DMS114 treated with DMSO at 0.1 percent for 48 hours (cell line): ENCODE data around the gene MCCD1.
"Not testable (repeated sequence)": the region's sequence is repeated elsewhere in the genome, so short reads cannot be mapped to it uniquely, and the experiment has no call there.

Source experiments
- DNase-seq: peaks from one replicate; lab custom pipeline; 2025; ENCODE audit not compliant: unreplicated experiment; lab: John Stamatoyannopoulos, UW

Gene MCCD1, protein sequence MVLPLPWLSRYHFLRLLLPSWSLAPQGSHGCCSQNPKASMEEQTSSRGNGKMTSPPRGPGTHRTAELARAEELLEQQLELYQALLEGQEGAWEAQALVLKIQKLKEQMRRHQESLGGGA

DNA sequence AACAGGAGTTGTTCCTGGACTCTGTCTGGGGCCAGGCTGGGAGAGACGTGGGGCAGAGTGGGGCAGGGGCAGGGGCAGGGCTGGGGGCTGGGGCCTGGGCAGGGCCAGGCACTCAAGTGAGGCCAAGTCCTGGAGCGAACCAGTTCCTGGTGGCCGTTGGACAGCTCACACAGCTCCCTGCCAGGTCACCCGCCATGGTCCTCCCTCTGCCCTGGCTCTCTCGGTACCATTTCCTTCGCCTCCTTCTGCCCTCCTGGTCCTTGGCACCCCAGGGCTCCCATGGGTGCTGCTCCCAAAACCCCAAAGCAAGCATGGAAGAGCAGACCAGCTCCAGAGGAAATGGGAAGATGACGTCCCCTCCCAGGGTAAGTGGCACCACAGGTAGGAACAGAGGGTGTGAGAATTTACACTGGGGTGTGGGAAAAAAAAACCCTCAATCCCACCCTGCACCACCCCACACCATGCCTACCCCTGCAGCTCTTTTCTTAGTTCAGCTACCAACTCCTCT lies at the start of gene MCCD1:
Gene MCCD1 (plus strand): TSS at position 142 of the 508 bp plus-strand sequence. CDS start 53 bp downstream, at position 195.
- no peak for DNase-seq

DNA sequence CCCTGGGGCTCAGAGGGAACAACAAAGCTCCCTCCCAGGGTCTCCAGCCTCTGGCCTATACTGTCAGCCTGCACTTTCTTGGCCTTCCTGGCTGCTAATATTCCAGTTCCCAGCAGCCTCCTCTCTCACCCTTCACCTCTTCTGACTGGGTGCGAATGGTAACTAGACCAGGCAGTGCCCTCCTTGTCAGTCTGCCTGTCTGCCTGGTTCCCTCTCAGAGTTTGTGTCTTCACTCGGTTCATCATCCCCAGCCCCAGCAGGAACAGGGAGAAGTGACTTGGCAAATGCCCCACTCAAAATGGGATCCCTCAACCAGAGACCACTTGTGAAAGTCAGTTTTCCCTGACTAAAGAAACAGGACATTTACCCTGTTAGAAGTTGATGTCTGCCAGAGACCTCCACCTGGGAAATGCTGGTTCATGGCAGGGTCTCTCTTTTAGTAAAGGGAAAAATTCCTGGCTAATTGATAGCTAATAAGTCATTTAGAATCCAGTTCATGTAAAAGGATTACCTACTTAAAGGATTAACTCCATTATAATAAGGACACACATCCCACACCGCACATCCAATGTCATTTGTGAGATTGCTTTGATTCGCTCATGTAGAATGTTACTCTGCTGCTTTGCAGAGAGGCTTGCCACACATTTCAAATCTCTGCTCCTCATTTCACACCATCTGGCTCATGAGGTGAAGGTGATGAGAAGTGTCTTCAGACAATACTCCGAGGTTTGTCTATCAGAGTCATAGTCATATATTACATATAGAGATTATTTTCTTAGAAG lies 49.4 kb upstream of the MCCD1 start:
- DNase-seq, result no peak

DNA sequence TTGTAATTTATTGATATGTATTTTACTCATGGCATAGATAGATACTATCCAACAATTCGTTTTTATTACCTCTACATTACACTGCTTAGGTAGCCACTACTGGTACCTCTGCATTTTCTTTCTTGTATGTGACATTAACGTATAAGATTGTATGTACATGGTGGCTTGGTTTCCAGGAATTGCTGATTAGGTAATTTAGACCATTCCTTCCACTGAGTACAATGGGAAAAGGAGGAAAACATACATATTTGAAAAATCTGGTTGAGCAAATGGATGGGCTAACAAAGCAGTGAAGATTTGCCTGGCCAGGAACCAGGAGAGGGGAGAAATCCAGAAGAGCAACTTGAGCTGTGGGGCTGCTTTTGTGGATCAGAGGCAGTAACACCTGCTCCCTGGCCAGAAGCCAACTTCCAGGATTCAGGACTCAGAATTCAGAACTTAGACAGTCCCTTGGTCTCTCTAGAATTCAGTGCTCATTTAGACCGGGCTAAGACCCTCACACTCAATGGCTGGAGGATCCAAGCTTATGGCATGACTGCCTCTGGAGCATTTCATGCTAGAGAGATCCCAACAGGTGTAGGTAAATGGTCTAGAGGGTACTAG lies 48.7 kb upstream of the MCCD1 start:
- DNase-seq, result no peak

DNA sequence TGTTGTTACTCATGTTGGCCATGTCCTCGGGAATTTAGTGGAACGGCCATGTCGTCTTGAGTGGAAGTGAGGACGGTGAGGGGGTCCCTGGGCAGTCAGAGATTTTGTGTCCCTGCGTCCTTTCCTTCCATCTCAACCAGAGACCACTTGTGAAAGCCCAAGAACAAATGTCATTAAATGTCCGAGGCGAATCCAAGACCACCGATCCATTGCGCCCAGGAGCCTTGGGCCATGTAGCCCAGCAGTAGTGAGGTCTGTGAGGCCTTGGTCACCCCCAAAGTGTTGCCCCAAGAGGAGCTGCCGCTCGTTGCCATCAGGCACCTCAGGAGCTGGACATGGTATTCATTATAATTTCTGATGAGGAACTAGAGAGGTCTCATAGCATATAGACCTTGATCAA lies 48.2 kb upstream of the MCCD1 start:
- DNase-seq, result no peak

DNA sequence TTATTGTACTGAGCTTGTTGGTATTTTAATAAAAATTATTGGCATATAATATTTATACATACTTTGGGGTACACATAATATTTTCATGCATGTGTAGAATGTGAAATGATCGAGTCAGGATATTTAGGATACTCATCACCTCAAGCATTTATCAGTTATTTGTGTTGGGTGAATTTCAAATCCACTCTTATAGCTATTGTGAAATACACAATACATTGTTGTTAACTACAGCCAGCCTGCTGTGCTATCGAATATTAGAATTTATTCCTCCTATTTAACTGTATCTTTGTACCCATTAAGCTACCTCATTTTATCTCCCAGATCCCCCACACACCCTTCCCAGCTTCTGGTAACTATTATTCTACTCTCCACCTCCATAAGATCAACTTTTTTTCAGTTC lies 45.4 kb upstream of the MCCD1 start:
- no peak for DNase-seq

DNA sequence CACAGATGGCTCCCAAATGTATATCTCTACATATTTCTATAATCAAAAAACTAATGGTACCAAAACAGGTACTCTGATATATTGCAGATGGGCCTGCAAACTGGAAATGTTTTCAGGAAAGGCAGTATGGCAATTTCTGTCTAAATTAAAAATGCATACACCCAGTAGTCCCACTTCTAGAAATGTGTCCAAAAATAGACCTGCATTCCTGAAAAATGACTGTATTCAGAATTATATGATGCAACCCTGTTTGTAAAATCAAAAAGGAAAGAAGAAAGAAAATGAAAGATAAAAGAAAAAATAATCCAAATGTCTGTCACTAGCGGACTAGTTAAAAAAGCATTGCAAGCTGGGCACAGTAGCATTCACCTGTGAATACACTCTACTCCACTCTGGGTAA lies 43.7 kb upstream of the MCCD1 start:
- no peak for DNase-seq

DNA sequence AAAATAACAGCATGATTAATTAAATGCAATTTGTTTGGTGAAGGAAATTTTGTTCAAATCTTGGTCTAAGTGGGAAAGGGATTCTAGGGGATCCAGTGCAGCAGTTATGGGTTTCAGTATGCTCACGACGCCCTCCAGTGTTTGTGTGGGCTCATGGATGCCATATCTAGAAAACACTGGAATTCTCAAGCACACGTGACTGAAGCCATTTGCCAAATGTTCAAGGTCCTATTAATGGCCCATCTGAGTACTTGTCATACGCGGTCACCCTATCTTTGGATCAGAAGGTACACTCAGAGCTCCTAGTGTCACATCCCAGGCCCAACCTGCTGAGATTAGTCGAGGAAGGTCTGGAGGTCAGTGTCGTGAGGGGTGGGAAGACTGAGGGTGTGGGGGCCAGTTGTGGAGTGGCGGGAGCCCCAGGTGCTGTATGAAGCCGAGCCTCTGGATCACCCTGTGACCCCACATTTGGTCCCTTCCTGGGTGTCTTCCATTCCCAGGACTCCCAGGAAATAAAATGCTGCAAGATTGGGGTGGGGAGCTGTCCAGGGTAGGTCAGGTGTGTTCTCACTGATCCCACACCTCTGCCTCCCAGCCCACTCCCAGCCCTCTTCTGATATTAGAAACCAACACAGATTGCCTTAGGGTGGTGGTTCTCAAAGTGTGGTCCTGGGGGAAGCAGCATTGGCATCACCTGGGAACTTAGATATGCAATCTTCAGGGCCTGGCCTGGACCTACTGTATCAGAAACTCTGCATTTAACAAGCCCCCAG lies 42.5 kb upstream of the MCCD1 start:
- DNase-seq, result not testable (repeated sequence)

DNA sequence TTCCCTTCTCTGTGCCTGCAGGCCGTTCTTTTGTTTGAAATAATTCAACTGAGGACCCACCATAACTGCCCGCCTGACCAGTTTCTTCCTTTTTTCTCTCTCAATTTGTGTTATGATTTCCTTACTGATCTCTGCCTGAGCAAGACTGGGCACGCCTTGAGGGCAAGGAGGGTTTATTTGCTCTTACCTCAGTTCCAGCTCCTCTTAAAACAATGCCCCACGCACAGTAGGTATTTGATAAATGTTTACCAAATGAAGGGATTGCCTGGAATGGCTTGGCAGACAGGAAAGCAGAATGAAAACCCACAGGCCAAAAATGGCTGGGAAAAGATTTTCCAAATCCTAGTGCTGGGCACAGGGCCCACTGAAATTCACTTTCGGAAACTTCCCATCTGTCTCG lies 41.1 kb upstream of the MCCD1 start:
- not testable (repeated sequence) for DNase-seq

DNA sequence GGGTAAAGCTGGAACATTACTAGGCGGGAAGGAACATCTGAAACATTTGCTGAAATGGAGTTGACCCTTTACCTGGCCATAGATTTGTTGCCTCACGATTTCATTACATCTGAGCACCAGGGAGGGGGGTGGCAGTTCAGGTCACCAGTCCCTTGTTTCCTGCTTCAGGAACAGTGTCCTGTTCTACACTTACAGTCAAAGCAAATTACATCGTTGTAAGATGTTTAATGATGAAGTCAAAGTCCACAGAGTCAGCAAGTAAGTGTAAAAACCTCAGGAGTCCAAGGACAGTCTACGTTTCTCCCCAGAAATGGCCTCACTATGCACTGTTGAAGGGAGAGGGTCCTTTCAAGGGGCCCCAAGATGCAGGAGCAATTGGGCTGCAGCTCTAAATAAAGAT lies 39.7 kb upstream of the MCCD1 start:
- DNase-seq, result no peak

DNA sequence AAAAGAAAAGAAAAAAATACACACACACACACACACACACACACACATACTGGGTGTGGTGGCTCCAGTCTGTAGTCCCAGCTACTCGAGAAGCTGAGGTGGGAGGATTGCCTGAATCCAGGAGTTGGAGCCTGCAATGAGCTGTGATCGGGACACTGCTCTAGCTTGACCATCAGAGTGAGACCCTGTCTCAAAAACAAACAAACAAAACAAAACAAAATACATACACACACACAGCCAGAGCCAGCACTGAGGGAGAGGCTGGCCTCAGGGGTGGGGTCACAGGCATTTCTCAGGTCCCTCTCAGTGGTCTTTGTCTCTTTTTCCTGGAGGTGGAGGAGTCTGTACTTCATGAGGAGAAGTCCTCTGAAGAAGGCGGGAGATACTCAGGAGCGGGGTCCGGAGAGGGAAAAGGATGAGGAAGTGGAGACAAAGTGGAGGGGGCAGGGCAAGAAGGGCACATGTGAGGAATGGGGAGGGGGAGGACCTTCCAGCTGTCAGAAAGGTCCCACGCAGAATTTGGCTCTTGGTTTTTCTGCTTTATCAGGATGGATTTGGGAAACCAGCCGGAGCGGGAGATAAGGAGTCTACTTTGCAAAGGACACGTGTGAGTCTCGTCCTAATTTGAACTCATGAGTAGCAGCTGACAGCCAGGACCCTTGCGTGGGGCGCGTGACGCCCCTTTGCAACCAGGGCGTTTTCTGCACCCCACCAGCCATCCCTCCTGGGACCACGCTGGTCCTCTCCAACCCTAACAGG lies 38.5 kb upstream of the MCCD1 start:
- no peak for DNase-seq

DNA sequence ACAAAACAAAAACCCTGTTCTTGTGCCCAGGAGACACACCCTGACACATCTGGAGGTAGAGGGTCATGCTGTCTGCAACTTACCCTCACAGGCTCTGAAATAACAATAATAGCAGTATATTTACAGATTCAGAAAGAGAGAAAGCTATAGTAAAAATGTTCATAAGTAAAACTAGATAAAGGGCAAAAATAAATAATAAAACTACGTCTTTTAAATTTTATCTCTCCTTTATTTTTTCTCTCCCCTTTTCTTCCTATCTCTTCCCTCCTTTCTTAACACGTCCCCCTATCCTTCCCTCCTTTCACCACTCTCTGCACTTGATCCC lies 35.2 kb upstream of the MCCD1 start:
- not testable (repeated sequence) for DNase-seq

DNA sequence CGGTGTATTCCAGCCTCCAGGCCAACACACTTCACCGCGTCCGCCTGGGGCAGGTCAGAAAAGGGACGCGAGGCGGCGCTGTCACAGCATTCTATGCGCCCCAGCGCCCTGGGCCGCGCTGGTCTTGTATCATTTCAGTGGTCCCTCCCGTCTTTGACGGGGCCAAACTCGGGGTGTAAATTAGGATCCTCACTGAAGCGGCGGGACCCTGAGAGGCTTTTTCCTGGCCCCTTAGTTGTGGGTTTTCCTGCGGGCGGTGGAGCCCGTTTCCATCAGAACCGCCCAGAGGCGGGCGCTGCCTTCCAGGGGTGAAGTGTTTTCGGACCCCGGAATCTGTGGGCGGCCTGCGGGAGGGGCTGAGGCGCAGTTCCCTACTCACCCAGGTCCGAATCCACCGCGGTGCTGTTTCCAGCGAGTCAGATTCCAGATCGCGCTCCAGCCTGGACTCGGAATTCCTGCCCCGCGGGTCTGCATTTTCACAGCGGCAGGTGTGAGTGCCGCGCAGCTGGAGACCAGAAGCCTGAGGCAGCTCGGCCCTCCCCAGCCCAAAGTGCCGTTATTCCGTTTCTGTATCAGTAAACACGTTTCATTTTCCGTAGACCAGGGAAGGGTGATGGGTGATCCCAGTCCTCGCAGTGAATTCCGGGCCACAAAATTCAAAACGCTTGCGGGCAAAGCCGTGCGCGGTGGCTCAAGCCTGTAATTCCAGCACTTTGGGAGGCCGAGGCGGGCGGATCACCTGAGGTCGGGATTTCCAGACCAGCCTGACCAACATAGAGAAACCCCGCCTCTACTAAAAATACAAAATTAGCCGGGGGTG lies 34.7 kb upstream of the MCCD1 start:
- peak; percentile 79 for DNase-seq

DNA sequence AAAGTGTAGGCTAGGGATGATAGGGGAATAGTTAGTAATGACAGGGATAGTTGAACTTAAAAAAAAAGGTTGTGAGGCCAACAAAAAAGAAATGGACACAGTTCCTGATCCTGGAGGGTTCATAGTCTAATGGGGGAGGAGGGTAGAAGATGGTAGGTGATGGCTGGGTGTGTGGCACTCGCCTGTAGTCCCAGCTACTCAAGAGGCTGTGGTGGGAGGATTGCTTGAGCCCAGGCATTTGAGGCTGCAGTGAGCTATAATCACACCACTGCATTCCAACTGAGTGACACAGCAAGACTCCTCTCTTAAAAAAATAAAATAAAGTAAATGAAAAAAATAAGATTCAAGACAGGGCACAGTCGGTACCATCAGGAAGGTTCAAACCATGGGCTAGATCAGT lies 33.2 kb upstream of the MCCD1 start:
- DNase-seq, result no peak

DNA sequence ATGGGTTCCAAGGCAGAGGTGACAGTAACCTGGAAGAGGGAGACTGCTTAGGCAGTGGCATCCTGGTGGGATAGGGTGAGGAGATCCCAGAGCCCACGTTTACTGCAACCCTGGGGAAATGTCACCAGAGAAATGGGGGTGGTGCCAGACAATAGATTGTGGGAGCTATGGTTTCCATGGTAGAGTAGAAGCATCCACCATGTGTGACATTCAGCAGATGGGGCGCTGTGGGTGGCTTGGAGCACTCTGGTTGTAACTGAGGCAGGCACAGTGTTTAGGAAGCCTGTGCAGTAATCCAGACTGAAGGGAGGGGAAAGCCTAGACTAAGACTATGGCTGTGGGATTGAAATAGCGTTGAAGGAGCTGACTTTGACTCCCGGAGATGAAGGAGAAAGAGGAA lies 31.9 kb upstream of the MCCD1 start:
- DNase-seq, result not testable (repeated sequence)

DNA sequence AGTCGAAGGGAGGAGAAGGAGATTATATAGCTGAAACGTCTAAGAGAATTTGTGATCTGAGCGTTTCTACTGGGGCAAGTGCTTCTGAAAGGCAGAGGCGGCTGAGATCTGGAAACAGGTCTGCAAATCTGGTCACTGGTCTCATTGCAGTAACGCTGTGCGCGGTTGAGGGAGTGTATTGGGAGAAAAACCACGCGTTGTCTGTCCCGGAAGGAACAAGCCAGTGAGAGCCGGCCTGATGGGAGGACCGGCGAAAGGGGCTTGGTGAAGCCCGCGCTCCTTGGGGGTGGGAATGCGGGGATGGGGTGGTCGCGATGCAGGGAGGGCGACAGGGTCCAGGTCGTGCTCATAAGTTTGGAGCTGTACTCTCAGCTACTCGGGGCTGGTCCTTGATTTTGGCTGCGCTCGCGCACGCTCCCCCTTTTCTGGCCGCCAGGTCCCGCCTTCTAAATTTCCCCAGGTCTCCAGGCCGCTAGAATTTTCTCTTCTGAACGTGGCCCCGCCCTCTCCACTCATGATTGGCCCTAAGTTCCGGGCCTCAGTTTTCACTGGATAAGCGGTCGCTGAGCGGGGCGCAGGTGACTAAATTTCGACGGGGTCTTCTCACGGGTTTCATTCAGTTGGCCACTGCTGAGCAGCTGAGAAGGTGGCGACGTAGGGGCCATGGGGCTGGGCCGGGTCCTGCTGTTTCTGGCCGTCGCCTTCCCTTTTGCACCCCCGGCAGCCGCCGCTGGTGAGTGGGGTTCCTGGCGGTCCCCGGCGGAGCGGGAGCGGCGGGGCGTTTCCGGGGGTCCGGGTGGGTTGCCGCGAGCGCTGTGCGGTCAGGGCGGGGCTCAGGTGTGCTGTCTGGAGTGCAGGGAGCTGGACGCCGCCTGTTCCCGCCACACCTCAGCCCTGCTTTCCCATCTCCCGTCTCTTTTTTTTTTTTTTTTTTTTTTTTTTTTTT lies 31.0 kb upstream of the MCCD1 start, which contains the start of gene MICB:
Gene MICB (plus strand): TSS at position 615 of the 946 bp plus-strand sequence. CDS start 49 bp downstream, at position 664.
- peak; percentile 95 for DNase-seq

DNA sequence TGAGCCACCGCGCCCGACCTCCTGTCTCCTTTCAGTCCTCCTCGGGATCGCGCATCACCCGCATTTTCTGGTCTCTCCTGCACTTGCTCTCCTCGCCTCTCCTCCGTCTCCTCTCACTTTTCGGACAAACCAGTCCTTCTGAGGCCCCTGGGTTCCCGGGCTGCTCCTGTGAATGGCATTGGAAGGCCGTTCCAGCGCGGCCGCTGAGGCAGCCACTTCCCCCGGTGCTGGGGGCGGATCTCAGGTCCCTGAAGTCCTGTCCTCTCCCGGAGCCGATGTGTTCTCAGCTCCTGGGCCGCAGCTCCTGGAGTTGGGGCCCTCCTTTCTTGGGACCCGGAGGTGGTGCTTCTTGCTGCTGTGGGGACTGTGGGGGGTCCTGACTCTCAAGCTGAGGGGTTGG lies 30.0 kb upstream of the MCCD1 start:
- no peak for DNase-seq

DNA sequence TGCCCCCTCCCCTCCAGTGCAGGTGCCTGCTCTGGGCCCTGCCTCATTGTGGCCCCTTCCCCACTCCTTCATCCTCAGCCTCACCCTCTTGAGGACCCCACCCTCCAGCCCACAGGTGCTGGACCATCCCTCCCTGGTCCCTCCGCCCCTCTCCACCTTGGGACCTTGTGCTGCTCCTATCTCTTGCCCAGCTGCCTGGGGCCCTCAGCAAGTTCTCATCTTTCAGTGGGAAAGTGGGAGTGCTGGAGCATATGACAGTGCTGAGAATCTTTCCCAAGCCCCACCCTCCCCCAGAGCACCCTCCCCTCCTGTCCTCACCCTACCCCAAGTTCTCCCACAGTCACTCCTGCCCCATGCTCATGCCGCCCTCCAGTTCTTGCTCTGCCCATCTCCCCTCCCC lies 29.1 kb upstream of the MCCD1 start:
- not testable (repeated sequence) for DNase-seq

DNA sequence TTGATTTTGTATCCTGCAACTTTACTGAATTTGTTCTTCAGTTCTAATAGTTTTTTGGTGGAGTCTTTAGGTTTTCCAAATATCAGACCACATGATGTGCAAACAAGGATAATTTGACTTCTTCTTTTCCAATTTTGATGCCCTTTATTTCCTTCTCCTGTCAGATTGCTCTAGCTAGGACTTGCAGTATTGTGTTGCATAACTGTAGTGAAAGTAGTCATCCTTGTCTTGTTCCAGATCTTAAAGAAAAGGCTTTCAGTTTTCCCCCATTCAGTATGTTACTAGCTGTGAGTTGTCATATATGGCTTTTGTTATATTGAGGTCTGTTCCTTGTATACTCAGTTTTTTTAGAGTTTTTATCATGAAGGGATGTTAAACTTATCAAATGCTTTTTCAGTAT lies 26.2 kb upstream of the MCCD1 start:
- no peak for DNase-seq

DNA sequence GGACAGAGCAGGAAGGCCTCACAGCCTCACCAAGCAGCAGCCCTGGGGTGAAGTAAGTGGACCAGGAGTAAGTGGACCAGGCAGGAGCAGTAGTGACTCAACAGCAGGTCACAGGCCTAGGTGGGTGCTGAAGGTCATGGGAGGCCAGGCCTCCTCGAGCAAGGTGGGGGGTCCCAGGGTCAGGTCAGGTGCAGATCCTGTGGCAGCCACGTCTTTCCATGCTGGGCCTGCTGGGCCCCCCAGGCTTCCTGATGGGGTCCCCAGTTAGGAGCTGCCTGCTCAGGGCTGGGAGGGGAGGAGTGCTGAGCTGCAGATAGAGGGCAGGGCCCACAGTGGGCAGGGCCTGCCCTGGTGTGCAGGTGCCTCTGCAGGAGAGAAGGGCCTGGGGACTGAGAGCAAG lies 19.7 kb upstream of the MCCD1 start:
- not testable (repeated sequence) for DNase-seq
